Fibroblast of villous mesenchyme (primary cell): ENCODE data around the gene DDX41. TPM values are rescaled to one million over a fixed set of nuclear protein-coding genes. Genes with fewer than 3 reads are reported as not detected.

Experiments used
- DNase-seq: peaks from one replicate; pipeline ENCODE4 v3.0.0-alpha.2; 2010; ENCODE audit warnings: low read depth
- H3K4me3 ChIP-seq: 2 replicates; pipeline ENCODE4 v1.5.1; 2011; ENCODE audit warnings: low read depth, mild to moderate bottlenecking, low read length
- CTCF ChIP-seq: IDR thresholded peaks from 2 replicates; pipeline ENCODE4 v1.5.1; 2012; ENCODE audit warnings: low read depth, mild to moderate bottlenecking, low read length; ENCODE audit not compliant: insufficient read depth
- total RNA-seq: library from RNA; depleted of rRNA; stranded (reverse); fragments of >200 nt; gene quantifications from 2 replicates; pipeline ENCODE4 v1.2.3, GENCODE V29; 2012

The DDX41 gene
- total RNA-seq, 1 donor = 56.1 TPM

- no peak for TF ChIP-seq CTCF
- no peak overlapping the region for H3K4me3 ChIP-seq
- no peak for DNase-seq
Observed at GRCh38 chr5:177505075-177505474, 11.7 kb downstream of the DDX41 start.

GRCh38 chr5:177504086-177505056 is 12.4 kb downstream of the DDX41 start:
- TF ChIP-seq CTCF = no peak
- no peak overlapping the region for H3K4me3 ChIP-seq
- no peak for DNase-seq

- no peak for TF ChIP-seq CTCF
- H3K4me3 ChIP-seq = no peak overlapping the region
- DNase-seq = no peak
Observed at GRCh38 chr5:177503351-177504085, 13.2 kb downstream of the DDX41 start.

GRCh38 chr5:177502886-177503285 is 13.9 kb downstream of the DDX41 start:
- no peak for DNase-seq
- TF ChIP-seq CTCF = no peak
- H3K4me3 ChIP-seq = no peak overlapping the region

- DNase-seq = no peak
- no peak for TF ChIP-seq CTCF
- H3K4me3 ChIP-seq = no peak overlapping the region
Observed at GRCh38 chr5:177501874-177502678, 14.7 kb downstream of the DDX41 start.
